Nephron progenitor cell (in vitro differentiated cells): ENCODE data around the gene NXF1.
"Not testable (repeated sequence)": the region's sequence is repeated elsewhere in the genome, so short reads cannot be mapped to it uniquely, and the experiment has no call there.

Source experiments
- DNase-seq: peaks from one replicate; pipeline ENCODE4 v3.0.0; 2021
- H3K27ac Mint-ChIP-seq: 2 replicates; pipeline ENCODE4 v1.8.0; 2021; ENCODE audit warnings: mild to moderate bottlenecking, moderate library complexity, mixed read lengths
- H3K27me3 Mint-ChIP-seq: 2 replicates; pipeline ENCODE4 v1.8.0; 2021; ENCODE audit warnings: mild to moderate bottlenecking, low read depth, mixed read lengths; ENCODE audit not compliant: poor library complexity
- H3K36me3 Mint-ChIP-seq: 2 replicates; pipeline ENCODE4 v1.8.0; 2021; ENCODE audit warnings: low read depth, mixed read lengths
- H3K4me1 Mint-ChIP-seq: 2 replicates; pipeline ENCODE4 v1.8.0; 2021; ENCODE audit warnings: mixed read lengths
- H3K4me3 Mint-ChIP-seq: 2 replicates; pipeline ENCODE4 v1.8.0; 2021; ENCODE audit warnings: mild to moderate bottlenecking, moderate library complexity, mixed read lengths
- H3K9me3 Mint-ChIP-seq: 2 replicates; pipeline ENCODE4 v1.8.0; 2021; ENCODE audit warnings: mild to moderate bottlenecking, moderate library complexity, mixed read lengths
- TF ChIP-seq, protein P1 (sequence below): fragments of 200-600 bp; sonication (generic); IDR thresholded peaks from 2 replicates; pipeline ENCODE4 v1.5.0; 2021; ENCODE audit warnings: antibody characterized with exemption

The NXF1 gene

DNA sequence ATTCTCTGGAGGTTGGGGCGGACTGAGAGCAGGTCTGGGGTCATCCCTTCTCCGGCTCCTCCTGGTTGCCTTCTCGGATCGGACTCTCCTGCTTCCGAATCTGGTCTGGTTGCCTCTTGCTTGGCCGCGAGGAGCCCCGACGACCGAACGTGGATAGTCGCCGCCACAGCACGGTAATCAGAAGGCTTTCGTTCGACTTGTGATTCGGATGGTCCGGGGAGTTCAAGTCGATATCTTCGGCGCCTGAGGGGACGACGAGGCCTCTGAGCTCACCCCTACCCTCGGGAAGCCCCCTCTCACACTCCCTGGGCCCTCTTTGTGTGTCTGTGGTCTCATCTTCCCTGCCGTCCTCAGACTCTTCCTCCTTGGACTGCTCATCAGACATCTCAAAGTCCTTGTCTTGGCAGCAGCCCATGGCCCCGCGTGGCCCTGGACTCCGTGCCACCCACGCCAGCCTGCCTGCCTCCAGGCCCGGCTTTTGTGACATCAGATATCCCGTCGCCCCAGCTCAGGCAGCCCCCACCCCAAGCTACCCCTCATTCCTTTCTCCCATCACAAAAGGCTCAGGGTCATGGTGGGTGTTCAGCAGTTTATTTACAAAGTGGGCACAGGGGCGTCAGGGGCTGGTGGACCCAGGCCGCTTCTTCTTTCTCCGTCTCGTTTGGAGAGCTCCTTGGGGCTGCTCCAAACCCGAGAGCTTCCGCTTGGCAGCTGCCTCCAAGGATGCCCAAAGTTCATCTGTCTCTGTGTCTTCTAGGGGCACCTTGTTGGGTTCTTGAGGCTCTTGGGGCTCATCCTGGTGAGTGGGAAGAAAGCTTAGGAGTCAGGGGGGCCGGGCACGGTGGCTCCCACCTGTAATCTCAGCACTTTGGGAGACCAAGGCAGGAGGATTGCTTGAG is 27.3 kb upstream of the NXF1 start, which contains the start of gene TEX54:
Gene TEX54, minus strand, starts transcription at position 506 of the 899 bp plus-strand sequence.
- Mint-ChIP-seq H3K4me1 (peaks cover 36% of the 10 kb centered on the region), H3K4me3 (peak within 1 kb of the TSS; percentile 95), H3K27ac (peak within 1 kb of the TSS; percentile 100), H3K9me3 (no peaks in the 10 kb centered on the region), H3K36me3 (peaks cover 32% of the 10 kb centered on the region), H3K27me3 (peaks cover 5% of the 10 kb centered on the region)
- DNase-seq: no peak
- TF ChIP-seq, protein P1, sequence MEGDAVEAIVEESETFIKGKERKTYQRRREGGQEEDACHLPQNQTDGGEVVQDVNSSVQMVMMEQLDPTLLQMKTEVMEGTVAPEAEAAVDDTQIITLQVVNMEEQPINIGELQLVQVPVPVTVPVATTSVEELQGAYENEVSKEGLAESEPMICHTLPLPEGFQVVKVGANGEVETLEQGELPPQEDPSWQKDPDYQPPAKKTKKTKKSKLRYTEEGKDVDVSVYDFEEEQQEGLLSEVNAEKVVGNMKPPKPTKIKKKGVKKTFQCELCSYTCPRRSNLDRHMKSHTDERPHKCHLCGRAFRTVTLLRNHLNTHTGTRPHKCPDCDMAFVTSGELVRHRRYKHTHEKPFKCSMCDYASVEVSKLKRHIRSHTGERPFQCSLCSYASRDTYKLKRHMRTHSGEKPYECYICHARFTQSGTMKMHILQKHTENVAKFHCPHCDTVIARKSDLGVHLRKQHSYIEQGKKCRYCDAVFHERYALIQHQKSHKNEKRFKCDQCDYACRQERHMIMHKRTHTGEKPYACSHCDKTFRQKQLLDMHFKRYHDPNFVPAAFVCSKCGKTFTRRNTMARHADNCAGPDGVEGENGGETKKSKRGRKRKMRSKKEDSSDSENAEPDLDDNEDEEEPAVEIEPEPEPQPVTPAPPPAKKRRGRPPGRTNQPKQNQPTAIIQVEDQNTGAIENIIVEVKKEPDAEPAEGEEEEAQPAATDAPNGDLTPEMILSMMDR: no peak

DNA sequence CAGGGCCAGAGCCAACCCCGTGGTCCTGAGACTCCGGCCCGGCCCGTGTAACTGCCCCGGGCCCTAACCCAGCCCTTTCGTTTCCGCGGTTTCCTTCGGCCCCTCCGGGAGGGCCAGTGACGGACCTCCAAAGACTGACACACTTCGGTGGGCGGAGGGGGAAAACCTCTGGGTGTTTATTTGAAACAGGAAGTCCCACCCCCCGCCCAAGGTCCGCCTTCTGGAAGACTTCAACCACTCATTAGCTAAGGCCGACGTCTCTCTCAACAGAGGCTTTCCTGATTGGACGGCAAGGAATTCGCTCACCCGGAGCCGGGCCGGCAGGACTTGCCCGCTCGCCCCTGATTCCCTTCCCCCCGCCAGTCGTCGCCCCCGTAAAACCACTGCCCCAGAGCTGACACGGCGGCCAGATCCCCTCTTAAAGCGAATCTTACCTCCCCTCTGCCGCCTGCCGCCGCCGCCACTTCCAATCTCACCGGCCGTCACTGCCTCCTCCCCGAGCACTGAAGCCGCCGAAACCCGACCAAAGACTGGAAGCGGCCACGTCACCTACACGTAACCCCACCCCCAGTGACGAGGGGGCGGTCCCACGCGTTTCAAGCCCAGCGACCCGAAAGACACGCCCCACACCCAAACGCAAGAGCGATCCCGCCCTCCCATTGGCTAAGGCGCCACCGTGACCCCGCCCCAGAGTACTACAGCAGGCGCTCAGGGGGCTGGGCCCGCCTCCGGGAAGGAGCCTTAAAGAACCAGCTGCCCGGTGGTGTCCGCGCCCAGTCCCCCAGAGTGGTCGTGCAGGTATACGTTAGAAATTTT is 26.5 kb upstream of the NXF1 start, which contains the start of gene STX5:
Gene STX5, minus strand, starts transcription at position 532 of the 816 bp plus-strand sequence. CDS start 808 bp downstream, outside the sequence.
- TF ChIP-seq, protein P1: no peak
- H3K36me3 Mint-ChIP-seq: peaks cover 36% of the 10 kb centered on the region
- H3K27ac Mint-ChIP-seq: peak within 1 kb of the TSS; percentile 100
- peaks cover under 1% of the 10 kb centered on the region for H3K27me3 Mint-ChIP-seq
- DNase-seq: peak; percentile 99
- H3K4me3 Mint-ChIP-seq: peak within 1 kb of the TSS; percentile 95
- H3K9me3 Mint-ChIP-seq: no peaks in the 10 kb centered on the region
- H3K4me1 Mint-ChIP-seq: peaks cover 32% of the 10 kb centered on the region

DNA sequence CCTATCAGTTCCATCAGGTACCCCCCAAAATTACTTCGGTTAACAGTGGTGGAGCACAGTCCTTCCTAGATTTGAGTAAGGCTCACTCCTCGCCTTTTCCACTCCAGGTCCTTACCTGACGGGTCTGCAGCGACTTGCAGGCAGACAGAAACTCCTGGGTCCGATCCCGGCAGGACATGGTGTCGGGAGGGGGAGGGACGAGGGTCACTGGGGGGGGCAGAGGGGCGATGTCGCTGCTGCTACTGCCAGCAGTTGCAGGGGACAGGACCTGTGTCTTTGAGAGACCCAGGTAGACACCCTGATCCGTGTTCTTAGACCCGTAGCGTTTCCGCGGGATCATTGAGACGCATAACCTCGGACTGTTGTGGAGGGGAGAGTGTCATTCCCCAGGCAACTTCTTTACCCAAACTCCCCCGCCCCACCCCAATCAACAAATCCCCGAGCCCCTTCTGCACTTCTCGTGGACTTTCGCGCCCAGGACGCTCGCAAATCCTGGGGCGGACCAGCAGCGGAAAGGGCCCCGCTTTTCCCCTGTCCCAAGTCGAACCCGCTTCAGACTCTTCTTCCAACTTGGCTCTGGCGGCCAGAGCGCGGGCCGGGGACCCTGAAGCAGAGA is 25.8 kb upstream of the NXF1 start:
- TF ChIP-seq, protein P1: no peak
- Mint-ChIP-seq H3K9me3 (no peaks in the 10 kb centered on the region), H3K4me1 (peaks cover 32% of the 10 kb centered on the region), H3K27me3 (no peaks in the 10 kb centered on the region), H3K27ac (peak overlapping the region; percentile 100), H3K36me3 (peaks cover 32% of the 10 kb centered on the region), H3K4me3 (peak overlapping the region; percentile 95)
- peak; percentile 73 for DNase-seq

DNA sequence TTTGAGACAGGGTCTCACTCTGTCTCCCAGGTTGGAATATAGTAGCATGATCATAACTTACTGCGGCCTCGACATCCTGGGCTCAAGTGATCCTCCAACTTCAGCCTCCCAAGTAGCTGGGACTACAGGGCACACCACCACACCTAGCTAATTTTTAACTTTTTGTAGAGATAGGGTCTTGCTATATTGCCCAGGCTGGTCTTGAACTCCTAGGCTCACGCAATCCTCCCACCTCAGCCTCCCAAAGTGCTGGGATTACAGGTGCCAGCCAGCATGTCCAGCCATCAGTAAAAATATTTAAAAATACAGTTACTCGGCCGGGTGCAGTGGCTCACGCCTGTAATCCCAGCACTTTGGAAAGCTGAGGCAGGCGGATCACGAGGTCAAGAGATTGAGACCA is 22.9 kb upstream of the NXF1 start:
- H3K27ac Mint-ChIP-seq, H3K27me3 Mint-ChIP-seq, DNase-seq, H3K4me3 Mint-ChIP-seq, H3K9me3 Mint-ChIP-seq: not testable (repeated sequence)
- Mint-ChIP-seq H3K36me3 (peaks cover 33% of the 10 kb centered on the region), H3K4me1 (peaks cover 24% of the 10 kb centered on the region)

DNA sequence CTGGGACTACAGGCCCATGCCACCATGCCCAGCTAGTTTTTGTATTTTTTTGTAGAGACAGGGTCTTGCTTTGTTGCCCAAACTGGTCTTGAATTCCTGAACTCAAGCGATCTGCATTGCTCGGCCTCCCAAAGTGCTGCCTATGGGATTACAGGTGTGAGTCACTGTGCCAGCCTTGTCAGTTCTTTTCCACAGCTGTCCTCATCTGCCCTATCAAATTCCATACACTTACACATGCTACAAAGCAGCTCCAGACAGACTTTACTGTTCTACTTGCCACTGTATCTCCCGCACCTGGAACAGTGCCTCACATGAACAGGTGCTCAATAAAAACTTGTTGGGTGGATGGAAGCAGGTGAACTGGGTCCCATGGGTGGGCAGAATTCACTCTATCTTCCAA is 18.4 kb upstream of the NXF1 start:
- no peaks in the 10 kb centered on the region for H3K27me3 Mint-ChIP-seq
- peaks cover 65% of the 10 kb centered on the region for H3K36me3 Mint-ChIP-seq
- peak overlapping the region; percentile 32 for H3K27ac Mint-ChIP-seq
- no peak overlapping the region for H3K4me3 Mint-ChIP-seq
- no peaks in the 10 kb centered on the region for H3K4me1 Mint-ChIP-seq
- DNase-seq: no peak
- TF ChIP-seq, protein P1: no peak
- no peaks in the 10 kb centered on the region for H3K9me3 Mint-ChIP-seq

DNA sequence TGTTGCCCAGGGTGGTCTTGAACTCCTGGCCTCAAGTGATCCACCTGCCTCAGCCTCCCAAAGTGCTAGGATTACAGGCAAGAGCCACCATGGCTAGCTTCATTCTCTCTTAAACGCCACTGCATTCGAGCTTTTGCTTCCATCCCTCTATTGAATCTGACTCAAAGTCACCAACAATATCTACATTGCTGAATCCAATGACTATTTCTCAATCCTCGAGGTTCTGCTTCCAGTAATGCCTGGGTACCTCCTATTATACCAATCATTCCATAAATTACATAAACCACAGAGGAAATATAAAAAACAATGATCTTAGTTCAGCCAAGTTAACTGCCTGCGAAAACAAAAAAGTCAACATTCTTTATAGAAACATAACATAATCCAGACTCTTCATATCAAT is 11.9 kb upstream of the NXF1 start:
- H3K36me3 Mint-ChIP-seq: peaks cover 45% of the 10 kb centered on the region
- no peaks in the 10 kb centered on the region for H3K4me1 Mint-ChIP-seq
- TF ChIP-seq, protein P1: no peak

More for the DNA sequence above, 11.9 kb upstream of the NXF1 start:
- Mint-ChIP-seq H3K27ac (no peak overlapping the region), H3K9me3 (no peaks in the 10 kb centered on the region), H3K4me3 (no peak overlapping the region), H3K27me3 (no peaks in the 10 kb centered on the region)
- DNase-seq: no peak
